Natural killer cell (primary cell): ENCODE results near the gene ANGPT4. TPM values are rescaled to one million over a fixed set of nuclear protein-coding genes. Genes with fewer than 3 reads are reported as not detected.

ENCODE experiments used
- ATAC-seq, 3 donors: fragments of 150-1000 bp in 2 of 3; fragments of 200-7000 bp in 1 of 3; cut with Tn5 transposase; 1 replicate in 1 of 3; 2 replicates in 2 of 3; pipeline ENCODE4 v1.10.0; 2021; ENCODE audit warnings: mild to moderate bottlenecking in 2 of 3, moderate library complexity in 2 of 3
- DNase-seq, 2 donors: peaks; one replicate each; pipeline versions ENCODE4 v3.0.0 to v3.0.0-alpha.2; 2013 to 2021; ENCODE audit warnings: mixed read lengths in 1 of 2
- H3K27ac ChIP-seq: one replicate; pipeline ENCODE4 v1.5.1; 2013; ENCODE audit warnings: mild to moderate bottlenecking, low read length
- H3K27me3 ChIP-seq: one replicate; pipeline ENCODE4 v1.6.1; 2013; ENCODE audit warnings: low read length; ENCODE audit not compliant: control insufficient read depth, insufficient read depth
- H3K36me3 ChIP-seq: one replicate; pipeline ENCODE4 v1.6.1; 2013; ENCODE audit warnings: low read length; ENCODE audit not compliant: control insufficient read depth, insufficient read depth
- H3K4me1 ChIP-seq: one replicate; pipeline ENCODE4 v1.6.1; 2013; ENCODE audit warnings: low read length; ENCODE audit not compliant: control insufficient read depth, insufficient read depth
- H3K4me3 ChIP-seq: one replicate; pipeline ENCODE4 v1.5.1; 2013; ENCODE audit warnings: low read length
- H3K9me3 ChIP-seq: one replicate; pipeline ENCODE4 v1.6.1; 2013; ENCODE audit warnings: low read length; ENCODE audit not compliant: control insufficient read depth, insufficient read depth
- H3K27ac Mint-ChIP-seq, 2 donors: one replicate each; pipeline ENCODE4 v1.8.0; 2022; ENCODE audit warnings: mild to moderate bottlenecking in 2 of 2, mixed read lengths in 2 of 2, moderate library complexity in 1 of 2
- H3K27me3 Mint-ChIP-seq, 2 donors: one replicate each; pipeline ENCODE4 v1.8.0; 2022; ENCODE audit warnings: low read depth in 2 of 2, mixed read lengths in 2 of 2
- H3K36me3 Mint-ChIP-seq: one replicate; pipeline ENCODE4 v1.8.0; 2022; ENCODE audit warnings: mixed read lengths
- H3K4me1 Mint-ChIP-seq, 2 donors: one replicate each; pipeline ENCODE4 v1.8.0; 2022; ENCODE audit warnings: mixed read lengths in 2 of 2
- H3K4me3 Mint-ChIP-seq: one replicate; pipeline ENCODE4 v1.8.0; 2022; ENCODE audit warnings: mild to moderate bottlenecking, moderate library complexity, mixed read lengths
- H3K9me3 Mint-ChIP-seq, 2 donors: one replicate each; pipeline ENCODE4 v1.8.0; 2022; ENCODE audit warnings: mixed read lengths in 2 of 2
- CTCF ChIP-seq: fragments of 200-600 bp; IDR thresholded peaks from one replicate; pipeline ENCODE4 v1.8.0; 2022; ENCODE audit warnings: antibody characterized with exemption
- WGBS: methylation state at CpG from one replicate; pipeline ENCODE4 v1.1.7; 2013; ENCODE audit warnings: missing lambda C conversion rate; ENCODE audit not compliant: insufficient coverage; 5-methylcytosine and 5-hydroxymethylcytosine counted together
- intact Hi-C: fragments of 100-400 bp; cut with micrococcal nuclease; formaldehyde crosslinking; loops from one replicate; pipeline ENCODE4 v1.14.2; 2022
- total RNA-seq, 4 donors: library from RNA; stranded (reverse); fragments of 120-200 nt in 1 of 4; gene quantifications; one replicate each; pipeline versions ENCODE4 v1.2.3 to v1.2.4, GENCODE V29; 2013 to 2022

Gene ANGPT4
- total RNA-seq, 3 donors from 2014 or later (not counting 1 experiment from before 2014, with no cell fraction given) = not detected

GRCh38 chr20:958936-959815, 43.0 kb upstream of the ANGPT4 start:
- intact Hi-C loops = no loop called here
- no peak for DNase-seq

GRCh38 chr20:957544-957943, 41.4 kb upstream of the ANGPT4 start:
- H3K9me3 ChIP-seq = no peaks in the 10 kb centered on the region
- H3K9me3 Mint-ChIP-seq = no peaks in the 10 kb centered on the region
- H3K4me1 ChIP-seq = peaks cover 12% of the 10 kb centered on the region
- H3K4me1 Mint-ChIP-seq = peaks cover 6 to 16% of the 10 kb centered on the region in 2 donors
- peaks cover 19 to 20% of the 10 kb centered on the region in 2 donors for H3K27me3 Mint-ChIP-seq
- no peak overlapping the region for H3K4me3 Mint-ChIP-seq
- 100% methylated on average over 1 of the region's 1 CpG for WGBS
- no peak overlapping the region for H3K27ac ChIP-seq
- H3K36me3 Mint-ChIP-seq = no peaks in the 10 kb centered on the region
- DNase-seq (no peak), ATAC-seq (no peak)
- intact Hi-C loops = no loop called here
- TF ChIP-seq CTCF = no peak
- no peak overlapping the region for H3K4me3 ChIP-seq
- no peaks in the 10 kb centered on the region for H3K36me3 ChIP-seq
- no peak overlapping the region for H3K27ac Mint-ChIP-seq
- H3K27me3 ChIP-seq = peaks cover 4% of the 10 kb centered on the region

More at GRCh38 chr20:958936-959815, 43.0 kb upstream of the ANGPT4 start:
- Mint-ChIP-seq H3K4me1 (peaks cover 6 to 16% of the 10 kb centered on the region in 2 donors), H3K4me3 (peak overlapping the region; percentile 56), H3K9me3 (no peaks in the 10 kb centered on the region), H3K27me3 (peaks cover 19 to 23% of the 10 kb centered on the region in 2 donors), H3K27ac (peak overlapping the region in 1 of 2 donors; percentile 47), H3K36me3 (no peaks in the 10 kb centered on the region)
- WGBS = 46% methylated on average over 13 of the region's 19 CpGs
- Histone ChIP-seq H3K27me3 (peaks cover 4% of the 10 kb centered on the region), H3K9me3 (no peaks in the 10 kb centered on the region), H3K4me3 (no peak overlapping the region), H3K27ac (no peak overlapping the region), H3K36me3 (no peaks in the 10 kb centered on the region), H3K4me1 (peaks cover 12% of the 10 kb centered on the region)
- TF ChIP-seq CTCF = no peak
- ATAC-seq = peak; percentile 36 to 73 (median 66)

DNA sequence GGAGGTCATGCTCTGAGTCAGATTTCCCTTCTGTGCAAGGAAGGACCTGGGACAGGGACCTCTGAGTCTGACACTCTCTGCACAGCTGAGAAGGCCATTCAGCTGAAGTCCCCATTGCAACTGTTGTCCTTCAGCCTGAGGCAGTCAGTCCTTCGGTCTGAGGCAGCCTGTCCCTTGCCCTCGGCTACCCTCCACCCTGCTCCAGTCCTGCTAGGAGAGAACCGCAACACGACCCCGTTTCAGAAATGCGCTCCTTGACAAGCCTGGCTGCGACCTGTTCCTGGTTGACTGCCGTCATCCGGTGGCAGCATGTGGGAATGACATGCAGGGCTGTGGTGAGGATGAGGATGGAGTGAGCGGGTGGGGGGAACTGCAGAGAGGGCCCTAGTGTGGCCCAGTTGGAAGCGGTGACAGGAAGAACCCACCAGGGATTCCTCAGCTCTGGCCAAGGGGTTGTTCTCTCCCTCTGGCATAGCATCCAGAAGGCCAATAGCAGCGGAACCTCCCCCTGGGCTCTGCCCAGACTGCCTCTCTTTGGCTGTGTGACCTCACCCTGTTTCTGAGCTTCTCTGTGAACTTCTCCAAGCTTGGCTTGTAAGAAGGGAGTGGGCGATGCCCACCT, 40.3 kb upstream of the ANGPT4 start:
- Mint-ChIP-seq H3K9me3 (no peaks in the 10 kb centered on the region), H3K4me3 (no peak overlapping the region), H3K27me3 (peaks cover 19 to 21% of the 10 kb centered on the region in 2 donors), H3K36me3 (no peaks in the 10 kb centered on the region), H3K4me1 (peaks cover 6 to 16% of the 10 kb centered on the region in 2 donors), H3K27ac (no peak overlapping the region)
- peak; percentile 72 to 89 (median 85) for ATAC-seq
- intact Hi-C loops = loop anchor here (1.0 kb wide), 1 partner anchor 140 kb away; no protein-coding TSS in a partner anchor
- WGBS = 13% methylated on average over 13 of the region's 13 CpGs
- TF ChIP-seq CTCF = peak; percentile 99
- DNase-seq = peak; percentile 71 to 86
- Histone ChIP-seq H3K27ac (no peak overlapping the region), H3K36me3 (no peaks in the 10 kb centered on the region), H3K4me3 (no peak overlapping the region), H3K4me1 (peaks cover 12% of the 10 kb centered on the region), H3K9me3 (no peaks in the 10 kb centered on the region), H3K27me3 (peaks cover 4% of the 10 kb centered on the region)
